ENCODE results near the gene CCDC154.

The CCDC154 gene

GRCh38 chr16:1385232-1385631 lies 59.1 kb downstream of the CCDC154 start:
- no peak for DNase-seq

Data from activated CD4-positive, alpha-beta T cell treated with anti-CD3 and anti-CD28 coated beads for 1 hour (primary cell).